Fibroblast of the conjunctiva (primary cell): Measurements from ENCODE around the gene CELA2A.
"Not testable (repeated sequence)": the region's sequence is repeated elsewhere in the genome, so short reads cannot be mapped to it uniquely, and the experiment has no call there.

Experiments used
- DNase-seq: peaks from one replicate; pipeline ENCODE4 v3.0.0-alpha.2; 2010; ENCODE audit warnings: low read depth

The CELA2A gene

GRCh38 chr1:15444468-15445389 lies 11.8 kb upstream of the CELA2A start:
- DNase-seq = no peak

GRCh38 chr1:15445390-15446122 lies 11.0 kb upstream of the CELA2A start:
- DNase-seq = no peak

DNA sequence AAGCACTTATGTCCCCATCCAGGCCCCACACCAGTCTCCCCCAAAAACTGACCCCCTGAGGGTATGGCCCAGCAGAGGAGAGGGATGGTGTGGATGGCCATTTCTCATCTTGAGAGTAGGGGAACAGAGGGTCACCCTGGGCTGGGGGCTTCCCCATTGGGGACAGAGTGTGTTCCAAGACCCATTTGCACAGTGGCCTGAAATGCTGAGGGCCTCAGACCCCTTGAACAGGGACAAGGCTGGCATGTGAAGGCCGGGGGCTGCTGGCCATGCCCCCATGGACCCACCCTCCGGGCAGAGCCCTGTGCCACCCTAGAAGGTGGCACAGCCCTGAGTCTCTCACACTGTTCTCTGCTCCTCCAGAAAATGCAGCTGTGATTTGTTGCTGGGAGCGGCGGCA lies 10.3 kb upstream of the CELA2A start:
- DNase-seq = no peak

- no peak for DNase-seq
Observed at GRCh38 chr1:15448877-15449462, 7.6 kb upstream of the CELA2A start.

GRCh38 chr1:15449567-15449966 lies 7.0 kb upstream of the CELA2A start:
- DNase-seq = no peak

- DNase-seq = no peak
Observed at GRCh38 chr1:15451014-15451722, 5.4 kb upstream of the CELA2A start.

GRCh38 chr1:15452216-15452615 lies 4.3 kb upstream of the CELA2A start:
- DNase-seq = no peak

DNA sequence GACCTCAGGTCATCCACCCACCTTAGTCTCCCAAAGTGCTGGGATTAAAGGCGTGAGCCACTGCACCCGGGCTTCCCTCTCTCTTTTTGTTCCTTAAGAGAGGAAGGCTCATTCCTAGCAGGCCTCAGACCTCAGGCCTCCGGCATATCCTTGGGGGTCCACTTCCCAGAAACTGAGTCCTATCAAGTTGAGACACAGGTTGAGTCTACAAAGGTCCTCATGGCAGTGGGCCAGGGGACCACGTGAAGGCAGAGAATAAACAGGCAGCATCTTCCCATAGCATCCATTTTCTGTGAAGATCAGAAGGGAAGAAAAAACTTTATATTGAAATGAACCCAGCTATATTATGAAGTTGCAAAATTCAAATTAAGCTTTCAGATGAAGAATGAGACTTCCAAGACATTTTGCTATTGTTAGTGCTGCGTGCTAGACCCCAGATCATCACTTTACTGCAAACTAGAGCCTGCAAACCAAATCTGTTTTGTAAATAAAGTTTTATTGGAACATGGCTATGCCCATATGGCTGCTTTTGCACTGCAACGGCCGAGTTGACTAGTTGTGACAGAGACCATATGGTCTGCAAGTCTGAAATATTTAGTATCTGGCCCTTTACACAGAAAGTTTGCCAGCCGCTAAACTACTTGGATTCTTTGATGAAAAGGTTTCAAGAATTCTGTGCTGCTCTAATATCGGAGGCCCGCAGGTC lies 3.5 kb upstream of the CELA2A start:
- no peak for DNase-seq

DNA sequence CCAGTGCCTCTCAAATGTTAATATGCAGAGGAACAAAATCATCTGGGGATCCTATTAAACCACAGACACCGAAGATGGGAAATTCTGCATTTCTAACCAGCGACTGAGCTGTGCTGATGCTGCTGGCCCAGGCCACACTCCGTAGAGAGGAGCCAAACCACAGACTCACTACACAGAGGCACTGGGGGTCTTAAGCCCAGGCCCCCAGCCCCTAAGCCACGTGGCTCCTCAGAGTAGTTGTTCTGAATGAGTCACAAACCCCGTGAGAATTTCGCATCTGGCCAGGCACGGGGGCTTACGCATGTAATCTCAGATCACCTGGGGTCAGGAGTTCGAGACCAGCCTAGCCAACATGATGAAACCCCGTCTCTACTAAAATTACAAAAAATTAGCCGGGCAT lies 2.8 kb upstream of the CELA2A start:
- no peak for DNase-seq

GRCh38 chr1:15454256-15454655 lies 2.3 kb upstream of the CELA2A start:
- peak; percentile 17 for DNase-seq

DNA sequence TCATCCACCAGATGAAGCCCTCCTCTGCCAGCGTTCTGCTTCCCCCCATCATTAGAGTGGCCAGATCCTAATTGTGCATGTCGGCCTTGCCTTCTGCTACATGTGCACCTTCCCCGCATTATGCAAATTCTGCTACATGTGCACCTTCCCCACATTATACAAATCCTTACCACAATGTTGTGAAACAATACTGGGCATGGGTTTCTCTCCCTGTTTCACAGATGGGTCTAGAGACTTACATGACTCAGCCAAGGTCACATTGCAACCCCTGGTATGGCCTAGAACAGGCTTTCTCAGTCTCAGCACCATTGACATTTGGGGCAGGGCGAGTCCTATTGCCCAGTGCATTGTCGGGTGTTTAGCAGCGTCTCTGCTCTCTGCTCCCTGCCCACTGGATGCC lies 1.0 kb upstream of the CELA2A start:
- peak; percentile 38 for DNase-seq

GRCh38 chr1:15457585-15457984 lies 1.1 kb downstream of the CELA2A start:
- no peak for DNase-seq

DNA sequence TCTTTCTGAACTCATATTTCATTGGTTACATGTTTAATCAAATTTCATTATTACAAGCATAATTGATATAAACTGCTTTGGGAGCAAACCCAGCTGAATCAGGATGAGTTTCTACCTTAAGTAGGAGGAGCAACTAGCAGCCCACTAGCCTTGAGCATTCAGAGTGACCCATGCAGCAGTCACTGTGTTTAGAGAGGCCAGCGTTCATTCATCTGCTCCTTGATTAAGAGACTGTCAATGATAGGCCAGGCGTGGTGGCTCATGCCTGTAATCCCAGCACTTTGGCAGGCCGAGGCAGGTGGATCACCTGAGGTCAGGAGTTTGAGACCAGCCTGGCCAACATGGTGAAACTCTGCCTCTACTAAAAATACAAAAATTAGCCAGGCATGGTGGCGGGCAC lies 1.9 kb downstream of the CELA2A start:
- DNase-seq = not testable (repeated sequence)

DNA sequence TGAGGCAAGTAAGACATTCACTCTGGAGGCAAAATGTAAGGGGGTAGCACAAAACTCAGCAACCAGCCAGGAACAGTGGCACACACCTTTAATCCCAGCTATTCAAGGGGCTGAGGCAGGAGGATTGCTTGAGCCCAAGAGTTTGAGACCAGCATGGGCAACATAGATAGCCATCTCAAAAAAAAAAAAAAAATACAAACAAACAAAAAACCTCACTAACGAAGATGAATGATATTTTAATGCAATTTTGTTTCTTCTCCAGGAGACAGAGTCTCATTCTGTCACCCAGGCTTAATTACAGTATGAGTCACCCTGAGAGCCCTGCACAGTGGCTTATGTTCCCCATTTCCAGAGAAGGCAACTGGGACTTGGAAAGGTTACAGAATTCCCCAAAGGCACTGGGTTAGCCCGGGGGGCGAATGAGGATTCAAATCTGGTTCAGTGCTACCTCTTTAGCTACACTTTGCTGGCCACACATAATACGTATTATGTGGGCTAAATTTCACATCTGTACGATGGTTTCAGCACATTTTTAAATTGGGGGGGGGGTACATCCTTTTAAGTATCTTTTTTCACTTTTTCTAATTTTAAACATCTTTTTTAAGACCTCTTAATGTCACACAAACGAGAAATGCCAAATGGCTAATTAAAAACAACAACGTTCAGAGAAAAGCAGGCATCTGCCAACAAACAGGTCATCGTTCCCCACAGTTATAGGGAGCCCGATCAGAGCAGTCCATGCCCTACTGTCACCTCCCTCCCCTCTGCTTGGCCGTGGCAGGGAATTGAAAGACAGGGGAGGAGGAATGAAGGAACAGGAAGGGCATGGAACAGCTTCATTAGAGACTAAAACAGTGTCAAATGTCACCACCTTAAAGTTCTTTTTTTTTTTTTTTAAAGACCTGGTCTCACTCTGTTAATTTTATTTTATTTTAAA lies 3.5 kb downstream of the CELA2A start:
- DNase-seq = no peak

DNA sequence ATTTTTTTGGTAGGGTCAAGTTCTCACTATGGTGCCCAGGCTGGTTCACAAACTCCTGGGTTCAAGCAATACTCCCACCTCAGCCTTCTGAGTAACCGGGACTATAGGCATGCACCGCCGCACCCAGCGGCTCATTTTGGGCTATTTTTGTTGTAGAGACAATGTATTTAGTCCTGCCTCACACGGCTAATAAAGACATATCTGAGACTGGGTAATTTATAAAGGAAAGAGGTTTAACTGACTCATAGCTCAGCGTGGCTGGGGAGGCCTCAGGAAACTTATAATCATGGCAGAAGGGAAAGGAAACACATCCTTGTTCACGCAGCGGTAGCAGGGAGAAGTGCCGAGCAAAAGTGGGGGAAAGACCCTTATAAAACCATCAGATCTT lies 4.2 kb downstream of the CELA2A start:
- DNase-seq = no peak

- DNase-seq = not testable (repeated sequence)
Observed at GRCh38 chr1:15463064-15463800, 6.7 kb downstream of the CELA2A start.

DNA sequence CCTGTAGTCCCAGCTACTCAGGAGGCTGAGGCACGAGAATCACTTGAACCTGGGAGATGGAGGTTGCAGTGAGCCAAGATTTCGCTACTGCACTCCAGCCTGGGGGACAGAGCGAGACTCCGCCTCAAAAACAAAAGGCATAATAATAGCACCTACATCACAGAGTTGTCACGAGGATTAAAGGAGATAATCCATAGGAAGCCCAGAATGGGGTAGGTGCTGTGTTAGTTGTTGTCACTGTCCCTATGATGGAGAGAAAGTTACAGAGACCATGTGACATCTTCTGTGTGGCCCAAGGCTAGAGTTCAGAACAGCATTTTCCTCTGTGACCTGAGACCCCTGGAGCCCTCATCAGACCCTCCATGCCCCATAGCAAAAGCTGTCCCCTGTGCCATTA lies 7.4 kb downstream of the CELA2A start:
- not testable (repeated sequence) for DNase-seq

GRCh38 chr1:15465674-15466073 lies 9.1 kb downstream of the CELA2A start:
- no peak for DNase-seq

DNA sequence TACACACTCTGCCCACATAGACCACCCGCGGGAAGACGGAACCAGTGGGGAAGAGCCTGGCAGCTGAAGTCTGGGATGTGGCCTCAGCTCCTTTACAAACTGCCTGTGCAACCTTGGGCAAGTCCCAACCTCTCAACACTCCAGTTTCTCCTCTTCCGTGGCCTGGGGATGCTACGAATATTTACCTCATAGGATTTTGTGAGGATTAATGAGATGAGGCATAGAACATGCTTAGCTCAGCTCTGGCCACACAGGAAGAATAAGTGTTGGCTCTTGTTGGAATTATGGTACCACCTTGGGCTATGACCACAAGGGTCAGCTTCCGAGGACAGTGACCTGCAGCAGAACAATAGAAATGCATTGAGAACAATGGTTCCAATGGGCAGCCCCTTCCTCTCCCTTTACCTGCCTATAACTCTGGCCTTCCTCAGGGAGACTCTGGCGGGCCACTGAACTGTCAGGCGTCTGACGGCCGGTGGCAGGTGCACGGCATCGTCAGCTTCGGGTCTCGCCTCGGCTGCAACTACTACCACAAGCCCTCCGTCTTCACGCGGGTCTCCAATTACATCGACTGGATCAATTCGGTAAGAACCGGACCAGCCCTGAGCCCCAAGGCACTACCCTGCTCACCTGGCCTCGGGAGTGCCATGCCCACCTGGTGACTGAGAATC lies 10.6 kb downstream of the CELA2A start:
- DNase-seq = not testable (repeated sequence)
